HCEC 1CT (cell line): ENCODE measurements around the gene ACAA1.
A peak's percentile ranks its signal among the peaks of the same experiment; 100 is the strongest.
"Not testable (repeated sequence)": the region's sequence is repeated elsewhere in the genome, so short reads cannot be mapped to it uniquely, and the experiment has no call there.

Source experiments
- DNase-seq: peaks from one replicate; pipeline ENCODE4 v3.0.0-alpha.2; 2017

ACAA1 gene

DNA sequence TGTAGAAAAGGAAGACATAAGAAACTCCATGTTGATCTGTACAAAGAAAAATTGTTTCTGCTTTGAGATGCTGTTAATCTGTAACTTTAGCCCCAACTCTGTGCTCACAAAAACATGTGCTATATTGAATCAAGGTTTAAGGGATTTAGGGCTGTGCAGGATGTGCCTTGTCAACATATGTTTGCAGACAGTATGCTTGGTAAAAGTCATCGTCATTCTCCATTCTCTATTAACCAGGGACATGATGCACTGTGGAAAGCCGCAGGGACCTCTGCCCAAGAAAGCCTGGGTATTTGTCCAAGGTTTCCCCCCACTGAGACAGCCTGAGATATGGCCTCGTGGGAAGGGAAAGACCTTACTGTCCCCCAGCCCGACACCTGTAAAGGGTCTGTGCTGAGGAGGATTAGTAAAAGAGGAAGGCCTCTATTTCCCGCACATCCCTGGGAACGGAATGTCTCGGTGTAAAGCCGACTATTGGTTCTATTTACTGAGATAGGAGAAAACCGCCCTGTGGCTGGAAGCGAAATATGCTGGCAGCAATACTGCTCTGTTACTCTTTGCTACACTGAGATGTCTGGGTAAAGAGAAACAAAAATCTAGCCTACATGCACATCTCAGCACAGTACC, 2.3 kb downstream of the ACAA1 start:
- DNase-seq = not testable (repeated sequence)

DNA sequence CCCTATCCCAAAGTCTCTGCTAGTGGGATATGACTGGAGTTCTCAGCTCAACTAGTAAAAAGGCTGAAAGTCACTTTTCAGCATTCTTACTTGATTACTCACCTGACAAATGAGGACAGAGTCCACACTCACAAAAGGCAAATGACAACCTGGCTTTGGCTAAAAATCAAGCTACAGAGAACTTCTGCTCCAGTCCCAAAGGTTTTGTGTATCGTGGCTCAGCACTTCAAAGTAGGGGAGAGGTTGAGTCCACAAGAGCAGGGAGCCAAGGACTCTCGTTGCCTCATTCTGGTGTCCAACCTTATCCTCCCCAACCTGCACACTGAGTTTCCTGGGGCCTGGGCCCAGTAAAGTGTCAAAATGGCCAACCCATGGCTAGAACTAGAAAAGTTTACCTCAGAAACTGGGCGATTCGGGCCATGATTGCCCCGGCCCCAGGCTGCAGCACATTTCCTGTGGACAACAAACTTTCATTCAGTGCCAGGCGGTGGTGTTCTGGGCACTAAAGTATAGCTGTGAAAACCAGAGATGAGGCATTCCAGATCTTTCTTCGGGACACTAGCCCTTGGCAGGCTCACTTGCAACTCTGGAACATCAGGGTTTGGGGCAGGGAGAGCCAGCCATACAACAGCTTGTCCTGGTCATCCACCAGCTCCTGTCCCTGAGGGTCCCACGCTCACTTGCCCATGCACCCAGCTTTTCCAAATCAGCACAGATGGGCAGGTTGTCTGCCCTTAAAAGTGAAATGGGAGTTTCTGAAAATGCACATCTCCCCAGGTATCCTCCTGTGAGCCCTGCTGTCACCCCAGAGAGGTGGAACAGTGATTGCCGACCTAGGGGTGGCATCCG, 3.1 kb downstream of the ACAA1 start:
- no peak for DNase-seq

DNA sequence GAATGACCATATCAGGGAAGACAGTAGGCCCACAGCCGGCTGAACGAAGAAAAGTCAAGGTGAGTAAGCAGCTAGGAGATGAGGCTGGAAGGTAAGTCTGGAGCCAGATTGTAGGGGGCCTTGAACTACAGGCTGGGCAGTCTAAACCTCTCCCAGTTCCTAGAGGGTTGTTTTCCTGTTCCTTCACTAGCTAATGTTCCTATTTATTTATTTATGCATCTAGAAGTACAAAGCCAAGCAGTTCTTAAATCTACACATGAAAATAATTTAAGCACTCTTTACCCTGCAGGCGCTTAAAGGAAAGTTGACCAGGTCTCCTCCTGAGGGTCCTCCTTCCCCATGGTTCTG, 3.7 kb downstream of the ACAA1 start:
- DNase-seq = no peak

DNA sequence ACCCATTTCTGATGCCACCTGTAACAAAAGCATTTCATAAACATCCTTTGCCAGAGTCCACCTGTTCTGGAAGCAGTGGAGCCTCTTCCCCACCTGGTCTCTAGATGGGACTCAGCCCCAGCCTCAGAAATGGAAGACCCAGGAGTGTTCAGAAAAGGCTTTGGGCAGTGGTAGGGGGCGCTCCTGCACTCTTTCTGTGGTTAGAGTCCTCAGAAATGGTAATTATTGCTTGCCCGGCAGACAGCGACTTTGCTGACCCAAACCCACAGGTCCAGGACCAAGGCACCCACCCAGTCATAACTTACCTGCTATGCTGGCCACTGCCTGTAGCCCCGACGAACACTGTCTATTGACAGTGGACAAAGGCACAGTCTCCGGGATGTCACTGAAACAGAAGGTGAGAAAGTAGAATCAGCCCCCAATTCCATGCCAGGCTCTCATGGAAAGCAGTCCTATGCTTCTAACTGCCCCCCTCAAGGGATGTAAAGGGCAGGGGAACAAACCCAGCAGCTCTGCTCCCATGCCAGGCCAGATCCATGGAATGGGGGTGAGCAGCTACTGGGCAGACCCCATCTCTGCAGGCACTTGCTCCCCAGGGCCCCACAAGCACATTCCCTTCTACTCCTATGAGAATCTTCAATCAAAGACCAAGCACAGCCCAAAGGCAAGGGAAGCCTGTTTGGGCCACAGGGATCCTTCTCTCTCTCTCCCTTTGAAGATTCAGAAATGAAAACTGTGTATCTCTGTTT, 5.1 kb downstream of the ACAA1 start:
- peak; percentile 25 for DNase-seq

DNA sequence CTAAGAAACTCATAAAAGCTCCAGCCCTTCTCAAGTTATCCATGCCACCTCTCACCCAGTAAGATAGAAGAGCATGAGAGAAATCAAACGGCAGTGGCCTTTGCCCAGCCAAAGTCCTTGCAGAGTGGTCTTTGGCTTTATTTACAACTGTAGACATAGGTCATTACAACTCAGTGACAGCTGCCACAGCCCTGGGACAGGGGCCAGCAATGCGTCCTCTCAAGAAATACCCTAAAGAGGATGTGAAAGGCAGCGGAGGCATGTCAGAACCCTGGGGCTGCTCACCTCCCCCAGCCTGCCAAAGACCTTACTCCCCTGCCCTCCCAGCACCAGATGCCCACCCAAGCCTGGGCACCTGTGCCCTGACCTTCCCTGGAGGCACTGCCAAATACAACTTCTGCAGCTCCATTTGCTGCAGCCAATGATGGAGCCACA, 6.3 kb downstream of the ACAA1 start:
- DNase-seq = no peak

DNA sequence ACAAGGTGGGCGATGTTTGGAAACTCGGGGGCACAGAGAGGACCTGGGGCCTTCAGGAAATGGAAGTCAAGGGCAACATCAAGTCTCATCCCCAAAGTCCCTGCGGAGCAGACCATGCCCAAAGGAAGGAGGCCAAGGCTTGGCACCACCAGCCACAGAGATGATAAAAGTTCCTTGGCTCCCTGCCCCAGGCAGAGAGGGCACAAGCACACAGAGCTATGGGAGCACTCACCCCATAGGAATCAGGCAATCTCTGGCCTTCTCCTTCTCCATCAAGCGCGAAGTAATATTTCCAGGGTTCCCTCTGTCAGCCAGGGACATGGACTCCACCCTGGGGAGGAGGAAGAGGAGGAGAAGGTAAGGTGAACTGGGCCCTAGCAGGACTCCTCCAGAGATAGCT, 7.9 kb downstream of the ACAA1 start:
- no peak for DNase-seq

DNA sequence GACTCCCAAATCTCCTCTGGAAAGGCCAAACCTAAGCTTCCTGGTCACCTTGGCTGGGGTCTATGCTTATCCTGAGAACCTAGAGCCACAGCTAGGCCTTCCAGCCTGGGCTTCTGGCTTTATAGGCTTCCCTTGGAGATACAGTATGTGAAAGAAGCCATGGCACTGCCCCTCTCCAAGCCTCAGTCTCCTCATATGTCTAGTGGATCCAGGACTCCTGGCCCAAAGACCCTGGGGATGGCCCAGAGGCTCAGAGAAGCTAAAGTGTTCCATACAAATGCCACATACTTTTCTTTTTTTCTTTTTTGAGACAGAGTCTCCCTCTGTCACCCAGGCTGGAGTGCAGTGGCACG, 8.6 kb downstream of the ACAA1 start:
- DNase-seq = no peak

DNA sequence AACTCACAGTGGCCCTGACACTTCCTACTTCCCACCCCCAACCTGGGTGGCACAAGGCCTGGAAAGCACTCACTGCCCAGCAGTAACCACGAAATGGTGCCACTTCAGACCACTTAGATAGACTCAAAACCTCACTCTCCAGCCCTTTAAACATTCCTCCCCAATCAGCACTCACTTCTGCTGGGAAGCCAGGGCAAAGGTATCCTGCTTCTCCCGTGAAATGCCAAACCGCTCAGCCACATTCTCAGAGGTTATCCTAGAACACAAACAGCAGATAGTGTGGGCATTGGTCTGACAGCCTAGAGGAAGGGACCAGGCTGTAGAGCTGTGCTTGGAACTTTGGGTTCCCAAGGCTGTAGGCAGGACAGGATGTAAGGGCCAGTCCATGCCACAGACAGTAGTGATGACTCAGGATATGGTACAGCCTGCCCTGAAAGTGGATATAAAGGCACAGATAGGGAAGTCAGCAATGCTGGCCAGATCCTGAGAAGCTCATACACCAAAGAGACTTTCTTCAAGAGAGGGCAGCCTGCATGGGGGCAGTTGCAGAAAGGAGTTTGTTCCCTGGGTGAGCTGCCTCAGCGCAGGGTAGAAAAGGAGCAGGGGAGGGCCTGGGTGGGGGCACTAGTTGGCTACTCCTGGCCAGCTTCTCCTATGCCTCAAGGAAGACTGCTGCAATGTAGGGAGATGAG, 9.2 kb downstream of the ACAA1 start:
- no peak for DNase-seq

DNA sequence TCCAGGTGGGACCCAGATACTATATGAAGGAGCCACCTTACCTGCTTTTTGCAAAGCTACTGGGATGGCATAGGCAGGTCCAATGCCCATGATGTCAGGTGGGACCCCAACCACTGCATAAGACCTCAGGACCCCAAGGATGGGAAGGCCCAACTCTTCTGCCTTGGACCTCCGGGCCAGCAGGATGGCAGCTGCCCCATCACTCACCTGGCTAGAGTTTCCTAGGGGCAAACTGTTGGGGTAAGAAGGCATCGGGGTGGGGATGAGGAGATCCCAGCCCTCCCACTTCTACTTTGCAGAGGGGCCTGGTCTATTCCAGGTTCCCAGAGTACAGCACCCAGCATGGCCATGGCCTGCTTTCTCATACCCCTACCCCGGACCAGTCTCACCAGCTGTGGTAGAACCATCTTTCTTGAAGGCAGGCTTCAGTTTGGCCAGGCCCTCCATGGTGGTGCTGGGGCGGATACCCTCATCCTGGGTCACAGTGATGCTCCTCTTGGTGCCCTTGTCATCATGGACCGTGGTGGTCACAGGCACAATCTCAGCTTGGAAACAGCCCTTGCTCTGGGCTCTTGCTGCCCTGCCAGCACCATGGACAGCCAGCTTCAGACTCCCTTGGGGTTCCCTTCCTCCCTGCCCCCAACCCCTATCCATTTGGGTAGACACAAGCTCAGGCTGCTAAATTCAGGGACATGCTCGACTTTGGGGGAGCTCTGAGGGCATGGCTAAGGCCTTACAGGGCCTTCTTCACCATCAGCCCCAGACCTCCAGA, 10.6 kb downstream of the ACAA1 start:
- DNase-seq = no peak

DNA sequence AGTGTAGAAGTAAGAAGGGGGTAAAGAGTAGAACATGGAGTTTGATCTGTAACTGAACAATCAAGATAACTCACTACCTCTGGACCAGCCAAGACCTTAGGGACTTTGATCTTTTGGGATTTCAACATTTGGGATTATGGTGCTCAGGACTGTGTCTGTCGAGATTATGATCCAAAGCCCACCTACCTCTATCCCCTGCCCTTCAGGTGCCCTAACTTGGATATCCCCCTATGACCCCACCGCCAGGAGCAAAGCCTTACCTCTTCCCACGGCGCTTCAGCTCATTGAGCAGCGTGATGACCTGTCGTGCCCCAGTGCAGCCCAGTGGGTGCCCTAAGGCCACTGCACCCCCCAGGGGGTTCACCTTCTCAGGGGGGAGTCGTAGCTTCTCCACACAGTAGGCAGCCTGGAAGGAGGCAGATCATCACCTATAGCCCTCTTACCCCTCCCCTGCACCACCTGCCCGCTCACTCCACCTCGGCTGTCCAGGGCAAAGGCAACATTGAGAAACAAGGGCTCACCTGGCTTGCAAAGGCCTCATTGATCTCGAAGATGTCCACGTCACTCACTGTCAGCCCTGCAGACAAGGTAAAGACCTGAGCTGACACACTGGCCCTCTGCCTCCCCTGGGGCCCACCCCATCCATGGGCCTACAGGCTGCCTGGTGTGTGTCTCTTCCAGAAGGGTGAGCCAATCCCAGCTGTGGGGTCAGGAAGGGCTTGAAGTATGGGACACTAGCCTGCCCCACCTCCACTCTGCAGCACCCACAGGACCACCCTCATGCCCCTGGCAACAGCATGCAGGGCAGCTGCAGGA, 11.4 kb downstream of the ACAA1 start:
- no peak for DNase-seq

DNA sequence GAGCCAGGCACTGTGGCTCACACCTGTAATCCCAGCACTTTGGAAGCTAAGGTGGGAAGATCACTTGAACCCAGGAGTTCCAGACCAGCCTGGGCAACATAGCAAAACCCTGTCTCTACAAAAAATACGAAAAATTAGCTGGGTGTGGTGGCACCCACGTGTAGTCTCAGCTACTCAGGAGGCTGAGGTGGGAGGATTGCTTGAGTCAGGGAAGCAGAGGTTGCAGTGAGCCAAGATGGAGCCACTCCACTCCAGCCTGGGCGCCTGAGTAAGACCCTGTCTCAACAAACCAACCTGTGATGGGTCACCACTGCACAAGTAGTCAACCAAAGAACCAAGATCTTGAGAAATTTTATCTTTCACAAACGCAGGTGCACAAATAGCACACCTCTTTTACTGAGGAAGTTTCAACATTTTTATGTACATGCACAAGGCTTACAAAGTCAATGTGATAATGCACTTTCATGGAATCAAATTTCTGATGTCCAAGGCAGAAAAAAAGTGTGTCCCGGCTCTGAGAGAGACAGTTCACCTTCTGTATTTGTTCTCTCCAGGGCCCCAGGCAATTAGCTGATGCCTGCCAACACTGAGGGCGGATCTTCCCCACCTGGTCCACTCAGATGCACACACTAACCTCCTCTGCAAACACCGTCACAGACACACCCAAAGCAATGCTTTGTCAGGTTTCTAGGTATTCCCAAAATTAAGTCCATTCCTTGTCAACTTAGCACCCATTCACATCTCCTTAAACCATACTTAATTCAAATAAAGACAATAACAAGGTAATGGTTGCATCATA, 12.4 kb downstream of the ACAA1 start:
- DNase-seq = no peak

DNA sequence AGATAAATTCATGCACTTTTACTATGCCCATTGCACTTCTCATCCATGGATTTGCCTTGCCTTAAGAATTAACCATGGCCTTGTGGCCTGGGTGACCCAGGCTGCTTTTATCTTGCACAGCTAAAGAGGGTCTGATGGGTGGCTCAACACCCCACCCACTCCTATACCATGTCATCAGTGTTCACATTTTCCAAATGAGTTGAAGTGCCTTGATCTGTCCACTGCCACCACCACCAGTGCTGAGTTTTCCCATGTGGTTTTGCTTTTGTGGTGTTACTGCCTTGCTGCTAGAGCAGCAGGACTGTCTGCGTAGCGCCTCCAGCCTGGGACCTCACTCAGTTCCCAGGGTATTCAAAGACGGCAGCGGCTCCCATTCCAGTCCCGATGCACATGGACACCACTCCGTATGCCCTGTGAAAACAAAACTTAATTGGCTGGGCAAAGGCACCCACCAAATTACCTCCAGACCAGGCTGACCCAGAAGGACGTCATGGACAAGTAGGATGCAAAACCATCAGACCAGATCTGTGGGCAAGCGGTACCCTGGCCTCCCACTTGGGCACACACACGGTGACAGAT, 14.1 kb downstream of the ACAA1 start:
- DNase-seq = no peak

DNA sequence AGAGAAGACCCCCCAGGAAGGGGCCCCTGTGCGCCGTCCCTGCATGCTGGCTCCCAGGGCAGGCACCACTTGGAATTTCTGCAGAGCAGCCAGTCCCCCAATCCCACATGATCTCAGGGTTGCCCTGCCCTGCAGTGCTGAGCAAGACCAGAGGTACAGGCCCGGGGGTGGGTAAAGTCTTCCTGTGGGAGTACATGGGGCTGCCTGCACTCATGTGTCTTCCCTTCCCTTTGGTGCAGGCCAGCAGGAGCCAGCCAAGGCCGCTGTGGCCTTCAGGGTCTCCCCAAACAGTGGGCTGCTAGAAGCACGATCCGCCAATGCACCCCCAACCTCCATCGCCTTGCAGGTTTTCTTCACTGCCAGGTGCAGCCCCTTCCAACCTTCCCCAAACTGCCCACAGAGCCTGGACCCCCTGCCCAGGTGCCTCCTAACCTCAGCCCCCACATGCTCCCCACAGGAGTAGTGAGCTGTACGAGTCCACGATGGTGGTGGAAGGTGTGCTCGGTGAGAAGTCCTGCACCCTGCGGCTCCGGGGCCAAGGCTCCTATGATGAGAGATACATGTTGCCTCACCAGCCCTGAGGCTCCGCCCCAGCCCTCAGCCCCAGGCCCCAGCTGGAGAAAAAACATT, 15.0 kb downstream of the ACAA1 start:
- no peak for DNase-seq

DNA sequence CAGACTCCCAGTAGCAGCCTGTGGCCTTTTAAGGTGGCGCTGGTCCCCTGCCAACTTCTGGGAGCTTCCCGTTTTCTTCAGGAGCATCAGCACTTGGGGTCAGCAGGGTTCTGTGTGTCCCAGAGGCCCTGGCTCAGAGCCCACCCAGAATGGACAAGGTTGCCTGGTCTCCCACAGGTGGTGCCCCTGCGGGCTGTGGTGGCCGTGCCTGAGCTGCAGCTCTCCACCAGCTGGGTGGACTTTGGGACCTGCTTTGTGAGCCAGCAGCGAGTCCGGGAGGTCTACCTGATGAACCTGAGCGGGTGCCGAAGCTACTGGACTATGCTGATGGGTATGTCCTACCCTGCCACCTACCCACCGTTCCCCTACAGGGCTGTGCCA, 15.5 kb downstream of the ACAA1 start:
- DNase-seq = no peak

DNA sequence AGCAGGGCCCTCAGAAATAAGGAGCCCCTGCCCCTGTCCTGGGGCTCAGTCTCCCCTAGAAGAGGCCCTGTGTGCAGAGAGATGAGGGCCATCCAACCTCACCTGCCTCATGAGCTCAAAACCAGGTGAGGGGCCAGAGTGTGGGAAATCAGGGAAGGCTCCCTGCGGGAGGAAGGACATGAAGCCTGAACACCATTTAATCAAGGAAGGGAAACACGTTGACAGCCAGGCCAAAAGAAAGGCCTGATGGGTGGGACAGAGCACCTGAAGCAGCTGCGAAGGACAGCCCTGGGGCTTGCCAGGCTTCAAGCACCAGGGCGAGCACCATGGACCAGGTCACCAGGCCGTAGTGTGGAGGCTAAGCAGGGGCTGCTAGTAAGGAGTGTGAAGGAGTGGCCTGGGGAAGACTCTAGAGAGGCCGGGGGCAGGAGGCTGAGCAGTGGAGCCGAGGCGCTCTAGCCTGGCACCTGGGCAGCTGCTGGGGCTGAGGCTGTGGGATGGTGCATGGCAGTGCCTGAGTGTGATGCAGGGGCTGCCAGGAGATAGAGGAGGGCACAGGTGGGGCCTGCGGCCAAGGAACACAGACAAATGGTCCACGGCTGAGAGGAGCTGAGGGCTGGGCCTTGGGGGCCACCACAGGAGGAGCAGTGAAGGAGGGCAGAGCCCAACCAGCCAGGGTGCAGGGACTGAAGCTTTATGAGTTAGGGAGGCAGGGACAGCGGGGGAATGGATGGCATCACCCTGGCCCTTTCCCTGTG, 16.1 kb downstream of the ACAA1 start:
- no peak for DNase-seq

DNA sequence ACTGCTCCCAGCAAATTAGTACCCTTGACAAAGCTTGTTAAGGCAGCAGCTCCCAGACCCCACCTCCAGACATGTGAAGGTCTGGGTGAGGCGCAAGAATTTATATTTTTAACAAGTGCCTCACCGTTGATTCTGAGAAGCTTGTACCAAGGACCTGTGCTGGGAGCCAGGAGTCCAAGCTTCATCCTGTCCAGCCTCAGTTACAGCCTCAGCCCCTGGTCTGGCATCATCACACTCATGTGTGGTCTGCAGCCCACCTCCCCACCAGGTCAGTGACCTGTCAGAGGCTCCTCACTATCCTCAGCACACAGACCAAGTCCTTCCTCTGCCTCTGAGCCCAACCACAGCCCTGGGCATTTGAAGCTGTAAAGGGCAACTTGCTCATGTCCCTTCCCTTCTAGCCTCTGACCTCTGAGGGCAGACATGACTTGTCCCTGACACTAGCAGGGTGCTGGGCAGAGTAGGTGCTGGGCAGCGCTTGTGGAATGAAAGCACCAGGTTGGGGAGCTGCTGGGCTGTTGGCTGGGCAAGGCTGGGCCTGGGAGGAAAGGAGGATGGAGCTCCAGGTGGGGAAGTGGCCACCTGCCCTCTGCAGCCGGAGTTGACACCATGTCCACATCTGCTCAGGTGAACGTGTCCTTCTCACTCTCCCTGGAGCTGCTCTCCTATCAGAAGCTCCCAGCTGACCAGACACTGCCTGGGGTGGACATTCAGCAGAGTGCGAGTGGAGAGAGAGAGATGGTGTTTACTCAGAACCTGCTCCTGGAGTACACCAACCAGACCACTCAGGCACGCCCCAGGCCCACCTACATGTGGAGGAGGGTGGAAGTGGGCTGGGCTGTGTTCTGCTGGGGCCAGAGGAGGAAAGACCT, 16.9 kb downstream of the ACAA1 start:
- no peak for DNase-seq

DNA sequence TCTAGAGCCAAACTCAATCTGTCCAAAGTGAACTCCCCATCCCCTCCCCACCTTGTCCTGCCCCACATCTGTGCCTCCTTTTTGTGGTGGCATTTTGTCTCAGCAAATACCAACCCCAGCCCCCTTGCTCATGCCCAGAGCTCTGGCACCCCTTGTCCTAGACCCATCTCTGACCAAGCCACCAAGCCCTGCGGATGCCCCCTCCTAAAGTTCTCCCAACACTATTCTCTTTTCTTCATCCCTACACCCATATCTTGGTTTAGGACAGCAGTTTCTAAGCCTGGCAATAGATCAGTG, 17.7 kb downstream of the ACAA1 start:
- DNase-seq = no peak
